Activated T-cell treated with anti-CD3 and anti-CD28 coated beads for 24 hours (primary cell): ENCODE measurements around the gene LCN1.

ENCODE experiments used
- DNase-seq: peaks from one replicate; pipeline ENCODE4 v3.0.0-alpha.2; 2020; ENCODE audit warnings: low read depth

Gene LCN1

GRCh38 chr9:135520916-135521607 is at the start of gene LCN1:
Gene LCN1 (plus strand): TSS chr9:135521440. CDS start chr9:135521498, 58 bp downstream.
- no peak for DNase-seq

- DNase-seq = no peak
Measured at GRCh38 chr9:135471791-135472640, 49.2 kb upstream of the LCN1 start.

DNA sequence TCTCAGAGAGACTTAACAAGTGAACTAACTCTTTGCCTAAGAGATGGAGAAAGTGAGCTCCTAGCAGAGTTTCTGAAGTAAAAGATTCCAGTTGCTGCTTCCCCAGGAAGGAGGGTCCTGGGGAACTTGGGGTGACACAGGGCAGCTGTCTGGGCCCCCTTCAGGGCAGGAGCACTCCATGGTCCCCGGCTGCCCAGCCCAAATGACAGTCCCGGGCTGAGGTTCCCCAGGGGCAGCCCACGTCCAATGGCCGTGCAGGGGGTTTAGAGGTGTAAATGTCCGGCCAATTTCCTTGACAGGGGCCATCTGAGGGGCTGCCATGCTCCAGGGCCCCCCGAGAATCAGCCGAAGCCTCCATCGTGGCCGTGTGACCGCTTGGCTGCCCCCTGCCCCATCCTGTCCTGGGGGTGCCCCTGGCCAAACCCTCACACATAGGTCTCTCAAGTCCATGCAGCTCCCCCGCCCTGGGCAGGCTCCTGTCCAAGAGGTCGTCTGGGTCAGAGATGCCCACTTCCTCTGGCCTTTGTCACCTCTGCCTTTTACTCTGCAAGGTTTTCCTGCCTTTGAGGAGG is 47.2 kb upstream of the LCN1 start:
- DNase-seq = no peak

GRCh38 chr9:135474915-135475314 is 46.3 kb upstream of the LCN1 start:
- DNase-seq = no peak

GRCh38 chr9:135476561-135477355 is 44.5 kb upstream of the LCN1 start:
- DNase-seq = no peak

GRCh38 chr9:135478191-135478590 is 43.0 kb upstream of the LCN1 start:
- no peak for DNase-seq

GRCh38 chr9:135478829-135479468 is 42.3 kb upstream of the LCN1 start:
- DNase-seq = no peak

DNA sequence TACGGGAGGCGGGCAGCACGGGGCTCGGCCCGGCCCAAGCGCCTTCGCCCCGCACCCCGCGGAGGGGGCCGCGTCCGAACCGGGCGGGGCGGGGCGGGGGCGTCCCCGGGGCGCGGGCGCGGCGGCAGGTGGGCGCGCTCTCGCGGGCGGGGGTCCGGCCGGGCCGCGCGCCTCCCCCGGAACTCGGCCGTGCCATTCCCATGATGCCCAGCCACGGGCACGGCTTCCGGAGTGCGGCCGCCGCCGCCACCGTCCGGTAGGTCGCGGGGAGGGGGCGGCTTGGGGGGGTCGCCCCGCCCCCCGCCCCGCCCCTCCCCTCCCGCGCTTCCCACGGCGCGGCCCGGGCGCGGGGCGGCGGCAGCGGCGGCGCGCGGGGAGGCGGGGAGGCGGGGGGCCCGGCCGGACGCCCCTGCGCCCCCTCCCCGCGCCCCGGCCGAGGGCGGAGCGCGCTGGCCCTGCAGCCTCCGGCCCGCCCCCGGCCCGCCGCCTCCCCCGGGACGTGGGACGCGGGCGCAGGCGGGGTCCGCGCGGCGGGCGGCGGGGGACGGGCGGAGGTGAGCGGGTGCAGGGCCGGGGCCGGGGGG is 41.7 kb upstream of the LCN1 start, which contains the start of gene PPP1R26:
Gene PPP1R26 (plus strand): TSS at position 314 of the 584 bp plus-strand sequence. CDS start 4,729 bp downstream, outside the sequence.
- no peak for DNase-seq

- DNase-seq = no peak
Measured at GRCh38 chr9:135480071-135480939, 40.9 kb upstream of the LCN1 start.

GRCh38 chr9:135480940-135481310 is 40.3 kb upstream of the LCN1 start:
- no peak for DNase-seq

GRCh38 chr9:135482015-135482754 is 39.1 kb upstream of the LCN1 start:
- no peak for DNase-seq

DNA sequence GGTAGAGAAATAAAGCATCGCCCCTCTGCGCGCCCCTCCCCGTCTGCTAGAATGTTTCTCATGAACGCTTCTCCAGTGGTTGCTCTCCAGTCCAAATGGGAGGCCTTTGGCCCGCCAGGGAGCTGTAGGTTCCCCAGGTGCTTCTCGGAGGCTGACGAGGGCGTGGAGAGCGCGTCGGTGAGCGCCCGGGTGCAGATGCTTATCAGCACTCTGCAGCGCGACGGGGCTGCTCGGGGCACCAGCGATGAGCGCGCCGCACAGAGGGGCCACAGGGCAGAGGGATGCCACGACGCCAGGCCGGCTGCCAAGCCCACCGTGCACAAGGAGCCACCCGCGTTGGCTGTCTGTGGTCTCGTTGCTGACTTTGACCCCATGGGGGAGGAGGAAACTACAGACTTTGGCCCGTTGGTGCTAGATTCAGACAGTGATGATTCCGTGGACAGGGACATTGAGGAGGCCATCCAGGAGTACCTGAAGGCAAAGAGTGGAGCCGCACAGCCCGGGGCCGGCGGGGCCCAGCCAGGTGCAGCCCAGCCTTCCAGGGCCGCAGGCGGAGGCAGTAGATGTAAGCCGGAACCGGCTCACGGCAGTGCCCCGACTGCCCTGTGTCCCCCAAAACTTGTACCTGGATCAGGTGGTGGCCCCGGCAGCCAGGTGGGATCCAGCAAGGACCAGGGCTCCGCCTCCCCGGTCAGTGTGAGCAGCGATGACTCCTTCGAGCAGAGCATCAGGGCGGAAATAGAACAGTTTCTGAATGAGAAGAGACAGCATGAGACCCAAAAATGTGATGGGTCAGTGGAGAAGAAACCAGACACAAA is 36.6 kb upstream of the LCN1 start:
- DNase-seq = no peak

- DNase-seq = no peak
Measured at GRCh38 chr9:135485385-135485784, 35.9 kb upstream of the LCN1 start.

GRCh38 chr9:135485832-135486231 is 35.4 kb upstream of the LCN1 start:
- no peak for DNase-seq

- no peak for DNase-seq
Measured at GRCh38 chr9:135486267-135487065, 34.8 kb upstream of the LCN1 start.

DNA sequence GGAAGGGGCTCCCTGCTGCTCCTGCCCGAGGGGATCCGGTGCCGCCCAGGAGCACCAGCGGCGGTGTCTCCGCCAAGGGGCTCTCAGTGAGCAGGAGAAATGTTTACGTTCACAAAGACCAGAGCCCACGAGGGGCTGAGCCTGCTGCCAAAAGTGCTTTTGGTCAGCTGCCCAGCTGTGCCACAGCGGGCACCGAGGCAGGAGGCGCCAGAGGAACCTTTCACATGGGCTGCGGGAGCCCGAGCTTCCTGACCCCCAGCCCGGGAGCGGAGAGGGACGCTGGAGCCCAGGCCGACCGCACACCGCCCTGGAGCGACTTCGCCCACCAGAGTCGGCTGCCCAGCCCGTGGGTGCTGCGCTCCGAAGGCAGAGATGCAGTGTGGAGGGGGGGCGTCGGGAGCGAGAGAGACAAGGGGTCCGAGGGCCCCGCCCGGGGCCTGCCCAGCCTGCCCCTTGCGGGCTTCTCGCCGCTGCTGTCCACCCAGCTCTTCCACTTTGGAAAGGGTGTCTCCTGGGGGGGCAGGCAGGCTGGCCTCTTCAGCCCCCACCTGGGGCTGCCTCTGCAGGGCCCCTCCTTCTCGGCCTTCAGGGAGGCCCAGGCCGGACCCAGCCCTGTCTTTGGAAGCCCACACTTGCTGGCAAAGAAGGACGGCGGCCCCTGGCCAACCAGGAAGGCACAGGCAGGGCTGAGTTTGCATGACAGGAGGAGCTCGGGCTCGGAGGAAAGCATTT is 33.8 kb upstream of the LCN1 start:
- no peak for DNase-seq

DNA sequence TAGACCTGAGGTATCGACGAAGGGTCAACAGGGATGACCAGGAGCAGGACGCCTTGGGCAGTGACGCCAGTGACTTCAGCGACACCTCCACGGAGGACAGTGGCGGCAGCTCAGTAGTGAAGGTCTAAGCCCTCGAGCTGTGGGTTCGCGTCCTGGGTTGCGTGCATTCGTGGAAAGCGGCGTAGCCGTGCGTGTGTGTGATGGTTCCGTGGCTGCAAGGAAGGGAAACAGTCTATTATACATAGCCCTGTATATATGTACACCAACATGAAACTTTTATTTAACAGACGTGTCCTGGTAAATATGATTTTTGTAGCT is 33.3 kb upstream of the LCN1 start:
- DNase-seq = no peak
